Activated CD8-positive, alpha-beta memory T cell treated with anti-CD3 and anti-CD28 coated beads for 48 hours (primary cell): ENCODE measurements around the gene ATXN1L.
"Not testable (repeated sequence)": the region's sequence is repeated elsewhere in the genome, so short reads cannot be mapped to it uniquely, and the experiment has no call there.

ENCODE experiments used
- DNase-seq, 3 experiments: peaks; one replicate each; pipeline ENCODE4 v3.0.0-alpha.2; 2020; ENCODE audit warnings: low read depth in 2 of 3, low spot score in 2 of 3

Gene ATXN1L, protein sequence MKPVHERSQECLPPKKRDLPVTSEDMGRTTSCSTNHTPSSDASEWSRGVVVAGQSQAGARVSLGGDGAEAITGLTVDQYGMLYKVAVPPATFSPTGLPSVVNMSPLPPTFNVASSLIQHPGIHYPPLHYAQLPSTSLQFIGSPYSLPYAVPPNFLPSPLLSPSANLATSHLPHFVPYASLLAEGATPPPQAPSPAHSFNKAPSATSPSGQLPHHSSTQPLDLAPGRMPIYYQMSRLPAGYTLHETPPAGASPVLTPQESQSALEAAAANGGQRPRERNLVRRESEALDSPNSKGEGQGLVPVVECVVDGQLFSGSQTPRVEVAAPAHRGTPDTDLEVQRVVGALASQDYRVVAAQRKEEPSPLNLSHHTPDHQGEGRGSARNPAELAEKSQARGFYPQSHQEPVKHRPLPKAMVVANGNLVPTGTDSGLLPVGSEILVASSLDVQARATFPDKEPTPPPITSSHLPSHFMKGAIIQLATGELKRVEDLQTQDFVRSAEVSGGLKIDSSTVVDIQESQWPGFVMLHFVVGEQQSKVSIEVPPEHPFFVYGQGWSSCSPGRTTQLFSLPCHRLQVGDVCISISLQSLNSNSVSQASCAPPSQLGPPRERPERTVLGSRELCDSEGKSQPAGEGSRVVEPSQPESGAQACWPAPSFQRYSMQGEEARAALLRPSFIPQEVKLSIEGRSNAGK

GRCh38 chr16:71845639-71846430 lies at the start of gene ATXN1L:
Gene ATXN1L, plus strand, starts transcription at chr16:71845976. Its CDS starts 3,765 bp downstream, at chr16:71849741.
- DNase-seq, result peak; percentile 91 to 94 (median 93)

GRCh38 chr16:71796501-71797097 lies 49.2 kb upstream of the ATXN1L start:
- no peak for DNase-seq

DNA sequence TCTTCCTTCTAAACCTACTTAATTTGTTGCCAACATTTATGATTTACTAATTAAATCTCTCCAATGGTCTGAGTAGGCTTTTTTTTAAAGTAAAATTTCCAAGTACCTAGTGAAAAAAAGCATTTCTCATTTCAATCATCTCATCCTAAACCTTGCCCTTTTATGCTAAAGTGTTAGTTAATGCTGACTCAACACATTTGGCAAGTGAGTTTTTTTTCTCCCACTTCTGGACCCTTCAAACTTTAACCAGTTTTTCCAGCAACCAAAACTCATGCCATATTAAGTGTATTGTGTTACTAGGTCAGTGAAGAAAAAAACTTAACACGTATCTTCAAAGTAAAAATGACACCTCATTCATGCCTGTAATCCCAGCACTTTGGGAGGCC lies 42.5 kb upstream of the ATXN1L start:
- no peak for DNase-seq

- peak in 1 of 3 experiments; percentile 31 for DNase-seq
These were observed 37.7 kb upstream of the ATXN1L start for GRCh38 chr16:71807905-71808592.

DNA sequence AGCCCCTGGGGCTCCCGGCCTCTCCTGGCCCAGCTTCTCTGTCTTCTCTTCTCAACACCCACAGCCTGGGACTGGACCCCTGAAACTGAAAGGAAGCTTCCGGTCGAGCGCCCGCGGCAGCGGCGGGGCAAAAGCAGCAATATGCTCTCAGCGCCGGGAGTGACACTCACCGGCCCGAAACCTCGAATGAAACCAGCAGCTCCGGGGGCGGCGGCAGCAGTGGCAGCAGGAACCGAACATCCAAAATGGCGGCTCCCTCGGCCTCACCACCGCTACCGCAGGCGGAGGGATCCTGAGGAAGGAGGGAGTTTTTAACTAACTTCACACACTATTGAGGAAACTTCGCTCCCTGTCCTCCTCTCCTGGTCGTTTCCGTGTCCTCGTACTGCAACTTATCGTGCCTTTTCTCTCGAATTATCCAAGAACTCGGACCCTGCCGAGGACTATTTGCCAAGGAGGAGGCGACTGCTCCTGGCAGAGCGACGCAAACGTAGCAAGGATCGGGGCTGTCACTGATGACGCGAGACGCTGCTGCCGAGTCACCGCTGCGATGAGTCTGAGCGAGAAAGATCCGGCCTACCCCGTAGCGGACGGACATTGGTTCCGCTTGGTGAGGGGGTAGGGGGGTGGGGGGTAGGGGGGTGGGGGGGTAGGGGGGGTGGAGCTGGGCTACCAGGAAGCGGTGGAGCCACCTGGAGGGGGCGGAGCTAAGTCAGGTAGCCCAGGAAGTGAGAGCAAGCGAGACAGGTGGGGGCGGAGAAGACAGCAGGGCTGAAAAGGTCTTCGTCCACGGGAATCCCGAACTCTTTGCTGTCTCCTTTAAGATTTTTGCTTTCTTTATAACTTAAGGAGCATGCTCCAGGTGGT lies 37.0 kb upstream of the ATXN1L start, which contains the start of gene AP1G1:
Gene AP1G1 (minus strand): TSS at position 242 of the 867 bp plus-strand sequence. CDS start 19,355 bp downstream, outside the sequence.
- DNase-seq, result peak; percentile 75 to 79 (median 76)

DNA sequence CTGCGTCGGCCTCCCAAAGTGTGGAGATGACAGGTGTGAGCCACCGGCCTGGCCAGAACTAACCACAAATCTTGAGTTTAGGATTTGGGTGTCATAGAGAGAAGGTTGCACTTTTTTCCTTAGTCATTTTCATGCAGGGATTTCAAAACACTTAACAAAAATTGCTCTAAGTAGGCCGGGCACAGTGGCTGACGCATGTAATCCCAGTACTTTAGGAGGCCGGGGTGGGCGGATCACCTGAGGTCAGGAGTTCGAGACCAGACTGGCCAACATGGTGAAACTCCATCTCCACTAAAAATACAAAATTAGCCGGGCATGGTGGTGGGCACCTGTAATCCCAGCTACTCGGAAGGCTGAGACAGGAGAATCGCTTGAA lies 35.6 kb upstream of the ATXN1L start:
- DNase-seq, result not testable (repeated sequence)

- no peak for DNase-seq
These were observed 34.4 kb upstream of the ATXN1L start for GRCh38 chr16:71811261-71811803.

DNA sequence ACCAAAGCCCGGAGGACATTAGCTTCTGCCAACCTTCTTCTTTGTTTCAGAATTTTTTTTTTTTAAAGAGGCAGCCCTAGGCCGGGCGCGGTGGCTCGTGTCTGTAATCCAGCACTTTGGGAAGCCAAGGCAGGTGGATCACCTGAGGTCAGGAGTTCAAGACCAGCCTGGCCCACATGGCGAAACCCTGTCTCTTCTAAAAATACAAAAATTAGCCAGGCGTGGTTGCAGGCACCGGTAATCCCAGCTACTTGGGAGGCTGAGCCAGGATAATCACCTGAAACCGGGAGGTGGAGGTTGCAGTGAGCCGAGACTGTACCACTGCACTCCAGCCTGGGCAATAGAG lies 28.6 kb upstream of the ATXN1L start:
- not testable (repeated sequence) for DNase-seq

DNA sequence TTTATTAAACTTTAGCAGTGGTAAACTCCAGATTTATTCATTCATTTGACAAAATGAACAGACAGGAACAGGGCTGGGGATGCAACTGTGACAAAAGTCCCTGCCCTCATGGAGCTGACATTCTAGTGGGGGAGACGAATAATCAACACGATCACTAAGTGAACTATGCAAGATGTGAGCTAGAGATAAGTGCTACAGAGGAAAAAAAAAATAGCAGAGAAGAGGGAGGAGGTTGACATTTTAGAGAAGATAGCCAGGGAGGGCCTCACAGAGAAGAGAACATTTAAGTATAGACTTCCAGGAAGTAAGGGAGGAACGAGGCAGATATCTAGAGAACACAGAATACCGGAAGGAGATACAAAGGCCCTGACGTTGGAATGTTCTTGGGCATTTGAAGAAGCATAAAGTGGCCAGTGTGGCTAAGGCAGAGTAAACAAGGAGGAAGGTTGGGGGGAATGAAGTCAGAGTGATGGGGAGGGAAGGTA lies 19.2 kb upstream of the ATXN1L start:
- DNase-seq, result no peak

- no peak for DNase-seq
These were observed 15.4 kb upstream of the ATXN1L start for GRCh38 chr16:71830359-71830758.

DNA sequence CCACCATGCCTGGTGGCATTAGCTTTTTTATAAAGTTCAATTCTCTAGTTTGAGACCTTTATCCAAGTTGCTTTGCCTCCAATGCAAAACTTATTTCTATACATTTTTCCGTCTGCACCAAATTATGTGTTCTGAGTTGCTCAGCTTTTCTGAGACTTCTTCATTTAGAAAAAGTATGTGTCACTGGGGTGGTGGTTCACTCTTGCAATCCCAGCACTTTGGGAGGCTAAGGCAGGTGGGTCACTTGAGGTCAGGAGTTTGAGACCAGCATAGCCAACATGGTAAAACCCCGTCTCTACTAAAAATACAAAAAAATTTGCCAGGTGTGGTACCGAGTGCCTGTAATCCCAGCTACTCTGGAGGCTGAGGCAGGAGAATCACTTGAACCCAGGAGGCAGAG lies 14.1 kb upstream of the ATXN1L start:
- not testable (repeated sequence) for DNase-seq

GRCh38 chr16:71832112-71832511 lies 13.7 kb upstream of the ATXN1L start:
- not testable (repeated sequence) for DNase-seq

- DNase-seq, result no peak
These were observed 11.5 kb upstream of the ATXN1L start for GRCh38 chr16:71834291-71834690.

DNA sequence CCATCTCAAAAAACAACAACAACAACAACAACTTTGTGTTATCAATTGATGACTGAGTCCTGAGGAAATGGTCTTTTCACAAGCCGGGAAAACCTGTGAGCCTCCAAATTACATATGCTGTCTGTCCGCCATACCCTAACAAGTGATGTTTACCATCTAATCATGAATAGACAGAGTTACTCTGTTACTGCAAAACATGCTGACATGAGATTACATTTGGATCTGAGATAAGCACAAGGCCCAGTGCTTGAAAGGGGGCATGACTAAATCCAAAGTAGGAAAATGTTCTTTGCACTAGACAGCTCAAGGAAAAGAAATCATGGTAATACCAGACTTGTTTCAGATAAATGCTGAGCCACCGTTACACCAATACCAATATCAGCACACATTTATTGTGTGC lies 8.6 kb upstream of the ATXN1L start:
- DNase-seq, result no peak

GRCh38 chr16:71840052-71840451 lies 5.7 kb upstream of the ATXN1L start:
- no peak for DNase-seq

DNA sequence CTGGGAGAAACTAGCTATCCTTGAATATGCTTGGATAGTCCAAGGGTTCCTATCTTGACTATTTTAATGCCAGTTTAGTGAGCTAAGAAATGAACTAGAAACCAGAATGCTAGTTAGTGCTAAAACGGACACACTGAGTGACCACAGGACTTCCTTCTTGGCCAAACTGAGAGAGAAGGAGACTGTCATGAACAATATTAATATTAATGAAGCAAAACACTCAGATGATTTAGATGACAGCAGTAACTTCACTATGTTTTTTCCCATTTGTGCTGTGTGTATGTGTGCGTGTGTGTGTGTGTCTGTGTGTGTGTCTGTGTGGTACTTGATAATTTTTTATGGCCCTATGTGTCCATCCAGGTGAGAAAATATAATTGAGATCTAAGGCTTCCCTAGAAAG lies 2.2 kb upstream of the ATXN1L start:
- DNase-seq, result no peak

DNA sequence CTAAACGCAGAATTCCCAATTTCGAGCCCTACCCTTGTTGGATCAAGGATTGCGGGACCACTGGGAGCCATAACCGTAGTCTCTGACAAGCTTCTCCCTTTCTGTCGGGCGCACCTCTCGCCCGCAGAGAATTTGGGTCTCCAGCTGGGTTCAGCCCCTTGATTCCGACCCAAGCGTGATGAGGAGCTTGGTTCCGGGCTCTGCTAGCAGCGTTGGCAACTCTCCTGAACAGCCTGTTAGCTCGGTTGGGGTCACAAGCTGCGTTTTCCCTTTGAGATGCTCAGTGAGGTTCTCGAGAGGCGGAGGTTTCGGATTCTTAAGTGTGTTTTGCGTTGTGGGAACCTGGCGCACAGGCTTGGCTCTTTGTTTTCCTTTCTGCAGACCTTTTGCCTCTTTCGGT lies 655 bp downstream of the ATXN1L start:
- no peak for DNase-seq

GRCh38 chr16:71847096-71847495 lies 1.3 kb downstream of the ATXN1L start:
- DNase-seq, result no peak

- no peak for DNase-seq
These were observed 2.8 kb downstream of the ATXN1L start for GRCh38 chr16:71848622-71849021.
